ENCODE results near the gene OR52E4. TPM values are rescaled to one million over a fixed set of nuclear protein-coding genes. Genes with fewer than 3 reads are reported as not detected.

Gene OR52E4
- polyA plus RNA-seq, 1 donor (not counting 4 experiments of a cell fraction or from before 2014, with no cell fraction given): not detected

GRCh38 chr11:5922749-5923426 lies 42.5 kb downstream of the OR52E4 start:
- dilution Hi-C loops (cut with MboI; ENCODE audit: extremely low pct_ligation_motif_present, low sequenced_read_pairs): no loop called here
- no peaks in the 10 kb centered on the region for H3K9me1 ChIP-seq (ENCODE audit: control insufficient read depth, extremely low read depth, insufficient read depth, low read length)
- no peaks in the 10 kb centered on the region for H3K36me3 ChIP-seq (ENCODE audit: control insufficient read depth in 2 of 2, extremely low read depth in 1 of 2, insufficient read depth in 2 of 2, low read length in 2 of 2)

GRCh38 chr11:5923427-5923776 lies 43.0 kb downstream of the OR52E4 start:
- Histone ChIP-seq H3K9me1 (ENCODE audit: control insufficient read depth, extremely low read depth, insufficient read depth, low read length) (no peaks in the 10 kb centered on the region), H4K20me1 (ENCODE audit: control insufficient read depth, extremely low read depth, insufficient read depth, low read length) (no peaks in the 10 kb centered on the region), H3K9ac (ENCODE audit: control insufficient read depth, extremely low read depth, insufficient read depth, low read length) (peak overlapping the region; percentile 15), H3K9me3 (ENCODE audit: control insufficient read depth, low read depth, low read length) (no peaks in the 10 kb centered on the region), H3K36me3 (ENCODE audit: control insufficient read depth in 2 of 2, extremely low read depth in 1 of 2, insufficient read depth in 2 of 2, low read length in 2 of 2) (no peaks in the 10 kb centered on the region), H3K4me1 (ENCODE audit: control insufficient read depth, extremely low read depth, insufficient read depth, low read length) (peaks cover 12% of the 10 kb centered on the region), H3K4me3 (ENCODE audit: control insufficient read depth in 2 of 3, extremely low read depth in 1 of 3, insufficient read depth in 2 of 3, low read depth in 1 of 3, low read length in 3 of 3) (no peak overlapping the region), H3K27me3 (ENCODE audit: control insufficient read depth, extremely low read depth, insufficient read depth, low read length) (no peaks in the 10 kb centered on the region), H3K79me2 (ENCODE audit: control insufficient read depth, insufficient read depth, low read length) (no peaks in the 10 kb centered on the region), H3K27ac (ENCODE audit: control insufficient read depth, insufficient read depth, low read length) (peak overlapping the region; percentile 73), H3K4me2 (ENCODE audit: control insufficient read depth, extremely low read depth, insufficient read depth, low read depth, low read length) (no peak overlapping the region), H2AFZ (ENCODE audit: control insufficient read depth, low read length) (no peak overlapping the region)
- TF ChIP-seq CTCF (optimal IDR thresholded peaks at IDR 0.05 in 1 of 3, IDR thresholded peaks at IDR 0.05 in 1 of 3, conservative IDR thresholded peaks at IDR 0.05 in 1 of 3; ENCODE audit: extremely low read depth in 1 of 3, insufficient read depth in 2 of 3, low read length in 3 of 3) (no peak), EZH2 (IDR thresholded peaks at IDR 0.05; ENCODE audit: low read length) (no peak)
- dilution Hi-C loops (cut with MboI; ENCODE audit: extremely low pct_ligation_motif_present, low sequenced_read_pairs): no loop called here
- FAIRE-seq (no peak), DNase-seq (ENCODE audit: low read depth, low spot score) (no peak)

More at GRCh38 chr11:5922749-5923426, 42.5 kb downstream of the OR52E4 start:
- H3K4me1 ChIP-seq (ENCODE audit: control insufficient read depth, extremely low read depth, insufficient read depth, low read length): peaks cover 12% of the 10 kb centered on the region
- H3K27me3 ChIP-seq (ENCODE audit: control insufficient read depth, extremely low read depth, insufficient read depth, low read length): no peaks in the 10 kb centered on the region
- H3K79me2 ChIP-seq (ENCODE audit: control insufficient read depth, insufficient read depth, low read length): no peaks in the 10 kb centered on the region
- H3K9me3 ChIP-seq (ENCODE audit: control insufficient read depth, low read depth, low read length): no peaks in the 10 kb centered on the region
- H3K9ac ChIP-seq (ENCODE audit: control insufficient read depth, extremely low read depth, insufficient read depth, low read length): no peak overlapping the region
- H3K4me2 ChIP-seq (ENCODE audit: control insufficient read depth, extremely low read depth, insufficient read depth, low read depth, low read length): no peak overlapping the region
- no peak overlapping the region for H3K4me3 ChIP-seq (ENCODE audit: control insufficient read depth in 2 of 3, extremely low read depth in 1 of 3, insufficient read depth in 2 of 3, low read depth in 1 of 3, low read length in 3 of 3)
- H3K27ac ChIP-seq (ENCODE audit: control insufficient read depth, insufficient read depth, low read length): peak overlapping the region; percentile 73
- FAIRE-seq: no peak
- TF ChIP-seq EZH2 (IDR thresholded peaks at IDR 0.05; ENCODE audit: low read length) (no peak), CTCF (optimal IDR thresholded peaks at IDR 0.05 in 1 of 3, IDR thresholded peaks at IDR 0.05 in 1 of 3, conservative IDR thresholded peaks at IDR 0.05 in 1 of 3; ENCODE audit: extremely low read depth in 1 of 3, insufficient read depth in 2 of 3, low read length in 3 of 3) (no peak)
- peak; percentile 61 for DNase-seq (ENCODE audit: low read depth, low spot score)
- peak overlapping the region; percentile 54 for H2AFZ ChIP-seq (ENCODE audit: control insufficient read depth, low read length)
- H4K20me1 ChIP-seq (ENCODE audit: control insufficient read depth, extremely low read depth, insufficient read depth, low read length): no peaks in the 10 kb centered on the region

All from keratinocyte (primary cell).